GM12878 (cell line): ENCODE data around the gene ATP6V0A1.

Source experiments
- BACH1 ChIP-seq: fragments of 450-650 bp; IDR thresholded peaks from 2 replicates; pipeline ENCODE4 v1.6.1; 2017; ENCODE audit warnings: mild to moderate bottlenecking, borderline replicate concordance
- BRCA1 ChIP-seq: IDR thresholded peaks from 2 replicates; pipeline ENCODE4 v1.6.1; 2011; ENCODE audit warnings: low read depth, low read length, improper control_type of control experiment
- CTCF ChIP-seq, 3 experiments: IDR thresholded peaks in 2 of 3; conservative IDR thresholded peaks in 1 of 3; 2 replicates each; pipeline ENCODE4 v1.5.1; 2011; ENCODE audit warnings: low read depth in 3 of 3, low read length in 3 of 3, mild to moderate bottlenecking in 3 of 3, control low read depth in 2 of 3, moderate library complexity in 2 of 3, inconsistent platforms in 1 of 3, mixed read lengths in 1 of 3; ENCODE audit not compliant: control insufficient read depth in 2 of 3, insufficient read depth in 1 of 3; ENCODE audit errors: extremely low read depth in 1 of 3
- ETV6 ChIP-seq, 2 experiments: fragments of 450-650 bp in 1 of 2; IDR thresholded peaks in 1 of 2; conservative IDR thresholded peaks in 1 of 2; 2 replicates each; pipeline ENCODE4 v1.6.1; 2014; ENCODE audit warnings: antibody characterized with exemption in 1 of 2, borderline replicate concordance in 1 of 2, low read depth in 1 of 2, mild to moderate bottlenecking in 1 of 2, moderate library complexity in 1 of 2
- FOXM1 ChIP-seq: IDR thresholded peaks from 2 replicates; pipeline ENCODE4 v1.6.1; 2012; ENCODE audit warnings: low read depth, mild to moderate bottlenecking, inconsistent platforms, low read length, moderate library complexity
- HDGF ChIP-seq: fragments of 450-650 bp; IDR thresholded peaks from 2 replicates; pipeline ENCODE4 v1.6.1; 2016; ENCODE audit warnings: antibody characterized with exemption
- NR2C2 ChIP-seq: IDR thresholded peaks from 2 replicates; pipeline ENCODE4 v1.6.1; 2011; ENCODE audit warnings: borderline replicate concordance, low read depth; ENCODE audit not compliant: control insufficient read depth, insufficient read length
- PKNOX1 ChIP-seq: fragments of 450-650 bp; IDR thresholded peaks from 2 replicates; pipeline ENCODE4 v1.6.1; 2016; ENCODE audit warnings: mild to moderate bottlenecking
- POLR2A ChIP-seq: IDR thresholded peaks from 2 replicates; pipeline ENCODE4 v1.6.1; 2011; ENCODE audit warnings: low read depth, mild to moderate bottlenecking, low read length
- RCOR1 ChIP-seq: conservative IDR thresholded peaks from 2 replicates; pipeline ENCODE4 v1.6.1; 2012; ENCODE audit warnings: low read depth, low read length, improper control_type of control experiment
- SMAD1 ChIP-seq: fragments of 450-650 bp; IDR thresholded peaks from 2 replicates; pipeline ENCODE4 v1.6.1; 2018; ENCODE audit warnings: mild to moderate bottlenecking, low read depth; ENCODE audit not compliant: partially characterized antibody
- SMAD5 ChIP-seq: IDR thresholded peaks from 2 replicates; pipeline ENCODE4 v1.6.1; 2016; ENCODE audit warnings: antibody characterized with exemption, low read depth
- ZBED1 ChIP-seq: IDR thresholded peaks from 2 replicates; pipeline ENCODE4 v1.6.1; 2016; ENCODE audit warnings: borderline replicate concordance
- ZBTB11 ChIP-seq: fragments of 450-650 bp; formaldehyde crosslinking; IDR thresholded peaks from 2 replicates; pipeline ENCODE4 v1.5.0; 2022; ENCODE audit warnings: mild to moderate bottlenecking, missing genetic modification characterization

GRCh38 chr17:42526031-42526444, 67.4 kb downstream of the ATP6V0A1 start:
- TF ChIP-seq POLR2A (no peak), ETV6 (conservative IDR thresholded peaks at IDR 0.05 in 1 of 2, IDR thresholded peaks at IDR 0.05 in 1 of 2; ENCODE audit: borderline replicate concordance in 1 of 2, low read depth in 1 of 2) (no peak), FOXM1 (no peak), ZBTB11 (CRISPR knock-in tag) (no peak), HDGF (no peak), RCOR1 (no peak), BACH1 (no peak), NR2C2 (no peak), SMAD1 (no peak), PKNOX1 (no peak), CTCF (IDR thresholded peaks at IDR 0.05 in 2 of 3, conservative IDR thresholded peaks at IDR 0.05 in 1 of 3; ENCODE audit: control insufficient read depth in 2 of 3, extremely low read depth in 1 of 3, insufficient read depth in 1 of 3, low read depth in 3 of 3, low read length in 3 of 3) (no peak), ZBED1 (no peak), SMAD5 (no peak), BRCA1 (no peak)
